HG02571 (cell line): ENCODE measurements around the gene UBE2QL1.

Source experiments
- ATAC-seq: cut with Tn5 transposase; IDR thresholded peaks from one replicate; pipeline ENCODE4 v1.9.1; 2021; ENCODE audit warnings: mild to moderate bottlenecking, moderate library complexity; ENCODE audit not compliant: unreplicated experiment

The UBE2QL1 gene

DNA sequence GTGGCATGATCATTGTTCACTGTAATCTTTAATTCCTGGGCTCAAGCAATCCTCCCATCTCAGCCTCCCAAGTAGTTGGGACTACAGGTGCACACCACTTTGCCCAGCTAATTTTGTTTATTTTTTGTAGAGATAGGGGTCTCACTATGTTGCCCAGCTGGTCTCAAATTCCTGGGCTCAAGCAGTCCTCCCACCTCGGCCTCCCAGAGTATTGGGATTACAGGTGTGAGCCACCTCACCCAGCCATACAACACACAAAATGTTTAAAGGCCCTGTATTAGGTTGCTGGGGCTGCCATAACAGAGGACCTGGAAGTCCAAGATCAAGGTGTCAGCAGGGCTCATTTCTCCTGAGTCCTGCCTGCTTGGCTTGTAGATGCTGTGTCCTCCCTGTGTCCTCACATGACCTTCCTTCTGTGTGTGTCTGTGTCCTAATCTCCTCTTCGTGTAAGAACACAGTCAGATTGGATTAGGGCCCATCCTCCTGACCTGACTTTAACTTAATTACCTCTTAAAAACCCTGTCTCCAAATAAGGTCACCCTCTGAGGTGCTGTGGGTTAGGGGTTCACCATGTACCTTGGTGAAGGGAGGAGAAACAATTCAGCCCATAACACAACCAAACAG is 5.4 kb downstream of the UBE2QL1 start:
- ATAC-seq = no peak

DNA sequence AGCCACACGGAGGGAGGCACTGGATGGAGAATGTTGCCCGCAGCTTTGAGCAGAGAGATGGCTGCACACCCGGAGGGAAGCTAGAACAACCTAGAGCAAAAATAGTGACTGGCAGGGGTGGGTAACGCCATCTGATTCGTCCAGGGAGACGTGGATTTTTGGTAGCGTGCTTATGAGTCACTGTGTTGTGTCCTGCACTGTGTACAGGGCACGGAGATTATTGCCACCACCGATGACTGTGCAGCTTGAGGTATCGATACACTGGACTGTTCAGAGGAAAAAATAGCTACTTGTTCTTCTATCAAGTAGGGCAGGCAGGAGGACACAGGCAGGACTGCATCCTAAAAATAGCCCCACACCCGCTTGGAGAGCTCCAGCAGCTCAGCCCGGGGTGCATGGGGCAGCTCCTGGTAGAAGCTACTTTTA is 6.0 kb downstream of the UBE2QL1 start:
- no peak for ATAC-seq

DNA sequence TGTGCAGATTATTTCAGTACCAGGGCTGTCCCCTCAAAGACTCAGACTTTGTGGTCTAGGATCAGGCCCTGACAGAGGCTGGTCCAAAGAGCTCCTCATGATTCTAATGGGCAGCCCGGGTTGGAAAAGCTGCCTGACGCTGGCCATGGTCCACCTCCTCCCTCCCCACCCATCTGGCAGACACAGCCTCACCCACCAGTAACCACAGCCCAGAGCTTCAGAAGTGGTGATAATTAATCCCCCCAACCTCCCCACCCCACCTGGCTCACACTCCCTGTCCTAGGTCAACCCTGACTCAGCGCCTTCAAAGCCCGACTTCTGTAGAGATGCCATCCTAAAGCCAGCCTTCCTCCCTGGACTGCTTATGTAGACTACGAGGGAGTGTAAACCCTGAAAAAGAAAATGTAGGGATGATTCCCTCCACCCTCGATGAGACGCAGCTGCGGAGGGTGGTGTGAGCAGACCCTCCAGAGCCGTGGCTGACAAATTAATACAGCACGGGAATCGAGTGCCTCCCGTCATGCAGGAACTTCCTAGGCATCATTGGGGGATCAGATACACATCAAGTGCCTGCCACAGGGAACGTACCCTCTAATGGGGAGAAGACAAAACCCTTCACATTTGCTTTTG is 7.0 kb downstream of the UBE2QL1 start:
- no peak for ATAC-seq

DNA sequence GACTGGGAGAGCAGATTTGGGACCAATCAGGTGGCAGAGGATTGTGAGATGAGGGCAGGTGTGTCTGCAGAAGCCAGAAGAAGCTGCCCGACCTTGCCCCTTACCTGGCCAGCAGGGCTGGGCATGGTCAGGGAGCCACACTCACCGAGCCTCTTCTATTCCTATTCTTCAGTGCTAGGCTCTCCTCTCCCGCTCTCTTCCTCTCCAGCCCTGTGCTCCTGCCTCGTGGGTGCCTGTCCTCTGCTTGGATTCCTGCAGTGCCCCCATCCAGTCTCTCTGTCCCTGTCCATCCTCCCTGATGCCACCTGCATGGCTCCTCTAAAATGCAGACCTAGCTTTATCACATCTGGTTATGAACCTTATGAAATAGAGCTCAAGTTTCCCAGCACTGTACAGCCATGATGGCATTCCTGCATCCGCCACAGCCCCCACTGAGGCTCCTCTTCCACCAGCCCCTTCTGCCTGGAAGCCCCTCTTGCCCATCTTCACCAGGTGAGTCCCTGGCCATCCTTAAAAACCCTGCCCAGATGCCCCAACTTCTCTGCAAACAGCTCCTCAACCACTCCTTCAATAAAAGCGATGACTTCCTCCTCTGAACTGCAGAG is 8.2 kb downstream of the UBE2QL1 start:
- no peak for ATAC-seq

DNA sequence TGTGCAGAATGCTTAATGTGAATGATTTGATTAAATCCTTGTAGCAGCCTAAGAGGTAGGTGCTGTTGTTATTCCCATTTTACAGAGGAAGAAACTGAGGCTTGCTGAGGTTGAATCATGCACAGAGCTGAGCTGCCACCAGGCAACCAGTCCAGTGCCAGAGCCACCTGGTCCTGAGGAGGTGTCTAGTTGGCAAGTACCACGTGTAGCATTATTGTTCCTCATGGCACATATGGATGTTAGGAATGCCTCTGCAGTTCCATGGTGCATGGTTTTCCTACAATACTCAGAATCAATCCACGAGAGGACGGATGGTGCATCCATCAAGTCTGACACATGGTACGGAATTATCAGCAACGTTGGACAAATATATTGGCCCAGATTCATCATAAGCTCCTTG is 8.9 kb downstream of the UBE2QL1 start:
- no peak for ATAC-seq

DNA sequence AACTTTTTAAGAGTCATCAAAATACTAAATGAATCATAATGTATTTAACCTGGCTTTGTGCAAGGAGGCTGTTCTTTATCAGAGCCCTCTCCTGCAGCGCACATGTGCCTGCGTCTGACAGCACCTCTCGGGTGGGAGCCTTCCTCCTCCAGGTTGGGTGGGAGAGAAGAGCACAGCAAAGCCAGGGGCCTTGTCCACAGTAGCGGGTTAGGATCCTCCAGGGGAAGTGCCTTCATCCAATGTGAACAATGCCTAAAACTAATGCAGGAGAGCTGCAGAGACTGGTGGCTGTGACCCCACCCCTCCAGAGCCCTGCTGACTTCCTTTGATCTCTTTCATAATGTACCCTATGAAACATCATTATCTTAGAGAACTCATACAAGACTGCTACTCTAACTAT is 10.2 kb downstream of the UBE2QL1 start:
- ATAC-seq = no peak

DNA sequence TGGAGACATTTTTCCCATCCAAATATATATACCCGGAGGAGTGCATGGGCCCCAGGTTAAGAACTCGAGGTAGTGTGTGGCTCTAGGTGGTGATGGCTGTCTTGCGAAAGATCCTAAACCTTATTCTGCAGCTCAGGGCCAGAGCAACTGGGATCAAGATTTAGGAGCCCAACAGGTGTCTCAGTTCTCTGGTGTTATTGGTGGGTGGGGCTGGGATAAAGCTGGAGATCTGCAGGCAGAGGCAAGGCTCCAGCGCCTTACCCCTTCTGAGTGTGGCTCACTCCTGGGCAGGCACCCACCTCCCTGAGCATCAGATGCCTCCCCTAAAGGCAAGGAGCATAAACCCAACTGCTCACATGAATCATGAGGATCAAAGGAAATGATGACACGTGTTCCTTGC is 11.2 kb downstream of the UBE2QL1 start:
- no peak for ATAC-seq

DNA sequence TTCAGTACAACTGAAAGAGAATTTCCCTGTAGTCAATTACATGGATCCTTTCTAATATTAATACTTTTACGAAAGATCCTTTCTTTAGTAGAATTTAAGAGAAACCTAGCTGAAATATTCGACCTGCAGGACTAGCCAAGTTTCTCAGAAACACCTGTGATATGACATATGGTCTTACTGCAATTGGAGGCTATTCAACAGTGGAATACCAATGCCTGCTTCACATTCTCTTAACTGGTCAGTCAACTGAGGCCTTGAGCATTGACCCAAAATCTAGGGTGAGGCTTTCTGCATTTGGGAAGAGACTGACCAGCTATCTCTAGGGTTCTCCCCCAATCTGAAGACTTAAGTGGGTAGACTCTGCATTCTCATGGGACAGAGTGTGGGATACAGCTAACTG is 12.3 kb downstream of the UBE2QL1 start:
- no peak for ATAC-seq

DNA sequence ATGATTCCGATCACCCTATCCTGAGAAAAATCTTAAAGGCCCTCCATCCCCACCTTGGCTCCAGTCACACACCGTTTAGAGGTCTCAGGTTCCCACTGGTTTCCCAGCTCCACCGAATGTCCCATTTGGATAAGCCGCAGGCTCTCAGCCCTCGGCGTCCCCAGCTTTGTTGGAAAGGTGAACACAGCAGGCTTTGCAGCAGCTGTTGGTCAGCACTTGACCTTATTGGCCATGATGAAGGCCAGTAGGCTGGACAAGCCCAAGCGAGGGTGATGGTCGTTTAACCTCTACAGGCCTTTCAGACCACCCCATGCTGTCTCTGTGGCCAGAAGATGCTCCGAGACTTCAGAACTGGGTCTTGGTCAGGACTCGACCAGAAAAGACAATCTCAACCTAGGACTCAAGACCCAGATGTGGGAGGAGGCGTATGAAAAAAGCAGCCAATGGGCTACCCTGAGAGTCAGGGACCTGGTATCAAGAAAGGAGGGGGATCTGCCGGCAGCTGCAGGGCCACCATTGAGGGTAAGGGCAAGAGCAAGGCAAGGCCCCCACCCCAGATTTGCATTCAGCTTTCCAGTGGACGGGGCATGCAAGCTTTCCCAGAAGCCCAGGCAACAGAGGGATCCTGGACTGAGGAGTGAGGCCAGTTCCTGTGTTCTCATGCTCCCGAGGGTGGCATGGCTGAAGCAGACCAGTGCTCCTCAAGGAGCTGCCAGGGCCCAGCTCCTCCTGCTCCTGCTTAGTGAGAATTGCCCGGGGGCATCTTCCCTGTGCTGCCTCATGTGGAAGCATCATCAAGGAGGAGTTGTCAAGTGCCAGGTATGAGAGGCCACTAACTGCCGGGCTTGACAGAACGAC is 13.4 kb downstream of the UBE2QL1 start:
- ATAC-seq = no peak

DNA sequence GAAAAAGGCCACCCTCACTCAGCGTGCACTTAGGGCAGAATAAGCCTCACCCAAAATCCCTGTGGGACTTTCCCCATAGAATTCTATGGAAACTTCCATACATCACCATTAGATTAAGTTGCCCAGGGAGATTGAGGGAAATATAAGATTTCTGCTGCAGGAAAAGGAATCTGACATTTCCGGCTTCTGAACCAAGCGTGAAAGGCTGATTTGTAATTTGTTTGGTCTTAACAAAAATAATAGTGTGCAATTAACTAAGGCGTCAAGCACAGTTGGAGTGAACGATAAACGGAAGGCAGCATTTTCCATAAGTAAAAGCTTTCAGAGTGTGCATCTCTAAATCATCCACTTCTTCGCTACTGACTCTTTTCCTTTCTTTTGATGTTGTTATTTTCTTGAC is 14.0 kb downstream of the UBE2QL1 start:
- ATAC-seq = no peak

DNA sequence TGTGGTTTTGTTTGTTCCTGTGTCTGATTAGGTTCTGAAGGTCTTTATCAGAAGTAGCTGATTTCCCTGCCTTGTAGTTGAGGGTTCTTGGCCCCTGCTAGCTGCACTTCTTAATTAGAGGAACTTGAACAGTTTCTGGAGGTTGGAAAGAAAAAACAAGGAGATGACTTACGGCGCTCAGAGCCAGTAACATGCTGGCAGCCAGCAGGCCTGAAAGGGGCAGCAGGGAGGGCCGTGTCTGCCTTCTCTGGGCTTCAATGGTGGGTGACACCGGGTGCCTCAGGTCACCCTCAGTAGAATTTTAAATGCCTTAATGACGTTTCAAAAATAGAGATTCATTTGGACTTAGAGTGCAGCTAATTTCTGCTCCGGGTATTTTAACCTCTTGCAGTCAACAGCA is 15.8 kb downstream of the UBE2QL1 start:
- no peak for ATAC-seq

DNA sequence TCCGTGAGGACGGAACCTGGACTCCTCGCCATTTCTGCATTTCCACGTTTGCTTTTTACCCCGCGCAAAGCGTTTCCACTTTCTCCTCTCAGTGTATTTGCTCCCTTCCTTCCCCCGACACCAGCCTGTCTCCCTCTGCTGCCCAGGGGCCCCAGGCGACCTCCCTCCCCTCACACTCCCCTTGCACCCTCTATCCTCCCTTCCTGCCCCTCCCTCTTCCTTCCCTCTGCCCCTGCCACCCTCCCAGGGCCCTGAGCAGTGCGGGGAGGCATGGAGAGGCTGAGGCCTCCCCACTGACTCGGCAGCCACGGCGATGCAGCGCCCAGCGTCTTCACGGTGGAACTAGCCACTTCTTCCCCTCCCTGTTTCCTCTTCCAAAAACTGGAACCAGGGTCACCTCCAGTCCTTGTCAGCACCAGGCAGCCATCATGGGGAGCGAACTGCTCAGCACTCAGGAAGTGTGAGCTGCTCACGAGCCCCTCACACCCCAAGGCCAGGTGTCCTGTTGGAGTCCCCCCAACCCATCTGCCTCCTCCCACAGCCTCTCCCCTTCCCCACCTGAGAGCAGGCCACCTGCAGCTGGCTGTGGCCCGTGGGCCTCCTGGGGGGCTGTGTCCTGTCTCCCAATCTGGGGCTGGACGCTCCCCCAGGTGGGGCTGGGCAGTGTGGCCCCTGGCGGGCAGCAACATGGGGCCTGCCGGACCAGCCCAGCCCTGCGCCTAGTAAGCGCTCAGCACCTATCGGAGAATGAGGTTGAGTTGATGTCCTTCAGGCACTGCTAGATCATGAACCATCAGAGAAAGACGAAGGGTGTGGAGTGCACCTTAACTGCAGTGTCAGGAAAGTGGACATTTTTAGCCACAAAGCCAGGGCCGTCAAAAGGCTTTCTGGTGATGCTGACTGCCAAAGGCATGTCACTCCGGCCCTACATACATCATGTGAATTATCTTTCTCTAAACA is 17.5 kb downstream of the UBE2QL1 start:
- no peak for ATAC-seq

DNA sequence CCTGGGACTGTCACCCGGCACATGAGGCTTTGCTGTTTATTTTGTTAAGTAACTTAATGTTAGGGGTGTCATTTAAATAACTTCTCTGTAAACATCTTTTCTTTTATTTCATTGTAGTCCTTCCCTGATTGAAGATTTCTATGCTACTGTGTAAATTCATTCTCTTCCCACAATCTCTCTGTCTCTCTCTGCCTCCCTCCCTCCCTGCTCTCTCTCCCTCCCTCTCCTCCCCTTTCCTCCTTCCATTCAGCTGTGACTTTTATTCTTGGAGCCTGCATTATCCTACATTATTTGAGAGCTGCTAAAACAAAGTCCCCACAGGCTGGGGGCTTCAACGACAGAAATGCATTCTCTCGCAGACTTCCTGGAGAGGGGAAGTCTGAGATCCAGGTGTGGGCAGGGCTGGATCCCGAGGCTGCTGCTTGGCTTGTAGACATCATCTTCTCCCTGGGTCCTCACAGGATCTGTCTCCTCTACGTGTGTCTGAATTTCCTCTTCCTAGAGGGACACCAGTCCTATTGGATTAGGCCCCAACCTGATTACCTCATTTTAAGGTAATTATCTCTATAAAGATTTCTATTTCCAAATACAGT is 18.4 kb downstream of the UBE2QL1 start:
- no peak for ATAC-seq

DNA sequence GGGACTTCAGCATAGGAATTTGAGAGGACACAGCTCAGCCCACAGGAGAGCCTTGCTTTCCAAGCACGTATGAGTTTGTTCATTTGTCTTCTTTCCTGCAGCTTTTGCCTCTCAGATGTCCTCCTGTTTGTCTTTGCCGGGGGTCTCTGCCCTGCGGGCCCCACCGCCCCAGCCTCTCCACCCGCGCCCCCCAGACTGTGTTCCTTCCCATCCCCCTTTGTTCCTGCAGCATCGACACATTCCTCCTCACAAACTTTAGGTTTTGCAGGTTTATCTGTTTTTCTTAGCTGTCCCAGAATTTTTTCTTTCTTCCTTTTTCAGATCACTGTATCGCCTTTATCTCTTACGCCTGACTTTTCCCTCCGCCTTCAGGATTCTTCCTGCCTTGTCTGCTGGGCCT is 18.9 kb downstream of the UBE2QL1 start:
- no peak for ATAC-seq

DNA sequence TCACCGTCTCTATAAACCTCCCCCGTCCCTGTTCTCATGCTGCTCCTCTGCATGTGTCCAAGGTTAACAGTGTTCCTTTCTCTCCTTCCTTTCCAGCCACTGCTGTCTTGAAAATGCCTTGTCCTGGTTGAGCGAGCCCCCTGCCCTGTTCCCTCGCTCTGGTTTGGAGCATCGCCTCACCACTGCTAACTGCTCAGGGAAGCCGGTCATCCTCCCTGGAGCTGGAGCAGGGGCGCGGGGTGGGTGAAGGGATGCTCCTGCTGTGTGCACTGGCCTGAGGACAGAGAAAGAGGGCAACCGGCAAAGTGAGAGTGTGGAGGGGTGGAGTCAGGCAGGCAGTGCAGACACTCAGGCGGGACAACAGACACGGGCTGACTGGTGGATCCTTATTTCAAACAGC is 19.4 kb downstream of the UBE2QL1 start:
- no peak for ATAC-seq

DNA sequence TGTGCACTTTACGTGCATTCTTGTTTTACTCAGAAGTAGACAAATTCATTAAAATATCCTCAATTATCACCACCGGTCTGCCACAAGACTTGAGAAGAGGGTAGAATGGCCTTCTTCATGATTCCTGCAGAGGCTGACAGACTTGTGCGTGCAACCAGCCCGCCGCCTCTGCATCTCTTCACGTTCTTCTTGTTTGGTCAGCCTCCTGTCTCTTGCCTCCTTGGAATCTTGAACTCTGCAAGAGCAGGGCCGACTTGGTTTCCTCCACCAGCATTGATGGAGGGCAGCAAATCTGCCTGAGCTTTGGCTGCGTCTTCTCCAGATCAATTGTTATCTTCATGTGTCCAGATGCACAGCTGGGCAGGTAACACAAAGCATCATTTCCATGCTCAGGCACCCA is 20.2 kb downstream of the UBE2QL1 start:
- no peak for ATAC-seq

DNA sequence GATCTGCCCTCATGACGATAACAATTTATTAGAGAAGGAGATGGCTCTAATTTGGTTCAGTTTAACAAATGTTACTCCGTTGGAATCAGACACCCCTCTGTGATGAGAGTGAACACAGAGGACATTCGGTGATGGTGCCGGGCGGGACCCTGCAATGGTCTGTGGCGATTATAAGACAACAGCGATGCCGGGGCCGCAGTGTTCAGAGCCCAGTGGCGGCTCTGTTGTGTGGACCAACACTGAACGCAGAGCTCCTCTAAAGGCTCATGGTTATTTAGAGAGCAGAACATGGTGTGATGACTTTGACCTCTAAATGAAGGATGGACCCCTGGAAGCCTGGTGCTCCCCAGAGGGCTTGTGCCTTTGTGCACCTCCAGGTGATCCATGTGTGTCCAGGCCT is 21.2 kb downstream of the UBE2QL1 start:
- no peak for ATAC-seq

DNA sequence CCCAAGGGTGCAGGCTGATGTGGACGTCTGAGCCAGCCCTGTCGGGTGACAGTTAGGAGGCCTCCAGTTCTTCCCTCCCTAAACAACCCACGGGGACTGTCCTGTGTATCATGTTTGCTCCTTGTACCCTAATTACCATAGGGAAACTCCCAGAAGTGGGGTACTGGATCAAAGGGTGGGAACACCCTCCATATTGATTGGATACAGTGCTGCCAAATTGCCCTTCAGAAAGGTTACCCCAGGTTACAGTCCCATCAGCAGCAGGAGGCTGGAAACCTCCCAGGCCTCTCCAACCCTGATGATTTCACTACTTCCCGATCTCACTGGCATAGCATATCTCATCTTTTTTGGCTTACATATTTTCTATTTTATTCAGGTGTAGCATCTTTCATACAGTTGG is 22.0 kb downstream of the UBE2QL1 start:
- no peak for ATAC-seq

DNA sequence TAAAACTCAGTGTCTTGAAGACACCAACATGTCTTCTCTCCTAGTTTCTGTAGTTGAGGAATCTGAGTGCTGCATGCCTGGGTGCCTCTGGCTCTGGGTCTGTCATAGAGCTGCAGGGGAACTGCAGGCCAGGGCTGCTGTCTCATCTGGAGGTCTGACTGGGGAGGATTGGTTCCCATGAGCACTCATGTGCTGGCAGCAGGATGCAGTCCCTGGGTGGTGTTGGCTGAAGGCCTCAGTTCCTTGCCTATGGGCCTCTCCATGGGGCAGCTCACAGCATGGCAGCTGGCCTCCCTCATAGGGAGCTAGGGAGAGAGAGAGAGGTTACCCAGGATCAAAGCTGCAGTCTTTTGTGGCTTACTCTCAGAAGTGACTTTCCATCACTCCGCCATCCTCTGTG is 22.6 kb downstream of the UBE2QL1 start:
- ATAC-seq = no peak

DNA sequence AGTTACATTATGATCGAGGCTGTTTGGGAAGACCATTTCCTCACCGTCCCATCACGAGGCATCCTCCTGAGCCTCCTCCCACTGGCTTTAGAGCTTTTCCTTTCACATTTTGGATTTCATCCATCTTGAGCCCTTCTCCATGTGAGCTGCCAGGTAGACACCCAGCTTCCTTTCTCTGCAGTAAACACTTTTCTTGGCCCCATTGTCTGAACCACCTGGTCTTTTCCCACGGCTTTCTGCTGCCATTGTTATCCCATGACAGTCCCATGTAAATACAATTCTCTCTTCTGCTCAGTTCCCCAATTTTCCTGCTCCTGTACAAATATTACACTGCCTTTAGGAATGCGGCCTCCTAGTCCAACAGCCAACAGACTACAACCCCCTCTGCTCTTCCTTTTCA is 24.1 kb downstream of the UBE2QL1 start:
- ATAC-seq = no peak
